NCI-H748 (cell line): ENCODE data around the gene GPR161.
A peak's percentile ranks its signal among the peaks of the same experiment; 100 is the strongest.
"Not testable (repeated sequence)": the region's sequence is repeated elsewhere in the genome, so short reads cannot be mapped to it uniquely, and the experiment has no call there.

Experiments
- DNase-seq: peaks from one replicate; lab custom pipeline; 2025; ENCODE audit not compliant: unreplicated experiment; lab: John Stamatoyannopoulos, UW

Gene GPR161

GRCh38 chr1:168089326-168089978, 47.3 kb downstream of the GPR161 start:
- no peak for DNase-seq

GRCh38 chr1:168088511-168089325, 48.0 kb downstream of the GPR161 start:
- DNase-seq: no peak

- DNase-seq: no peak
Measured at GRCh38 chr1:168087696-168088095, 49.0 kb downstream of the GPR161 start.

GRCh38 chr1:168086438-168086837, 50.3 kb downstream of the GPR161 start:
- no peak for DNase-seq

GRCh38 chr1:168085401-168085872, 51.3 kb downstream of the GPR161 start:
- DNase-seq: no peak

- peak; percentile 27 for DNase-seq
Measured at GRCh38 chr1:168084396-168085231, 52.1 kb downstream of the GPR161 start.

- no peak for DNase-seq
Measured at GRCh38 chr1:168083456-168084325, 53.0 kb downstream of the GPR161 start.

- DNase-seq: peak; percentile 72
Measured at GRCh38 chr1:168082008-168082876, 54.5 kb downstream of the GPR161 start.

GRCh38 chr1:168081373-168082007, 55.2 kb downstream of the GPR161 start:
- DNase-seq: no peak

- no peak for DNase-seq
Measured at GRCh38 chr1:168079761-168080160, 57.0 kb downstream of the GPR161 start.

GRCh38 chr1:168069384-168069783, 67.3 kb downstream of the GPR161 start:
- DNase-seq: no peak

- DNase-seq: no peak
Measured at GRCh38 chr1:168065506-168065905, 71.2 kb downstream of the GPR161 start.

GRCh38 chr1:168064216-168064615, 72.5 kb downstream of the GPR161 start:
- DNase-seq: no peak

- no peak for DNase-seq
Measured at GRCh38 chr1:168057921-168058320, 78.8 kb downstream of the GPR161 start.

GRCh38 chr1:168057355-168057754, 79.4 kb downstream of the GPR161 start:
- no peak for DNase-seq

- DNase-seq: not testable (repeated sequence)
Measured at GRCh38 chr1:168056152-168056551, 80.6 kb downstream of the GPR161 start.

GRCh38 chr1:168054117-168054516, 82.6 kb downstream of the GPR161 start:
- DNase-seq: no peak

- DNase-seq: no peak
Measured at GRCh38 chr1:168053681-168054080, 83.0 kb downstream of the GPR161 start.

- no peak for DNase-seq
Measured at GRCh38 chr1:168050880-168051279, 85.8 kb downstream of the GPR161 start.
